ENCODE measurements around the gene ATP11A.
"Not testable (repeated sequence)": the region's sequence is repeated elsewhere in the genome, so short reads cannot be mapped to it uniquely, and the experiment has no call there.

ATP11A gene

DNA sequence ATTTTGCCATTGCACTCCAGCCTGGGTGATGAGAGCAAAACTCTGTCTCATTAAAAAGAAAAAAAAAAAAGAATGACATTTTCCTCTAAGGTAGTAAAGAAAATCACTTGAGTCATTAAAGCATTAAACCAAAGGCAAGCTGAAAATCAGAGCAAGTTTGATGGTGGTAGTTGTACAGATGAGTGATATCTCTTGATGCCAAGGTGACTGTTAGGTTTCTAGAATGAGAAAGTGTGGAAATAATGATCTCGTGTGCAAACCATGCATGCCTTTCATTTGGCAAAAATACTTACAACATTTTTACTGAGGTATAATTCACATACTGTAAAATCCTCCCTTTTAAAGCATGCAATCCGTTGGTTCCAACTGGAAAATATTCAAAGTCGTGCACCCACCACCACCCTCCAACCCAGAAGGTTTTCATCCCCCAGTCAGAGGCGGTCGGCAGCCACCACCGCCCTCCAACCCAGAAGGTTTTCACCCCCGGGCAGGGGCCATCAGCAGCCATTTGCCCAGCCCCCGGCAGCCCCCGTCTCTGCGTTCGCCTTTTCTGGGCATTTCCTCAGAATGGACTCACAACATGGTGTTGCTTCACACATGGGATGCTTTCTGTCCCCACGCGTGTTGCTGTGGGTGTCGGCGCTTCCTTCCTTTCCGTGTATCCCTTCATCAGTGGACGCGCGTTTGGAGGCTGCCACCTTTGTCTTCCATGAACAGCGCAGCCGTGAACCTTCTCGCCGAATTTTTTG is 90.2 kb downstream of the ATP11A start:
- DNase-seq, result no peak

DNA sequence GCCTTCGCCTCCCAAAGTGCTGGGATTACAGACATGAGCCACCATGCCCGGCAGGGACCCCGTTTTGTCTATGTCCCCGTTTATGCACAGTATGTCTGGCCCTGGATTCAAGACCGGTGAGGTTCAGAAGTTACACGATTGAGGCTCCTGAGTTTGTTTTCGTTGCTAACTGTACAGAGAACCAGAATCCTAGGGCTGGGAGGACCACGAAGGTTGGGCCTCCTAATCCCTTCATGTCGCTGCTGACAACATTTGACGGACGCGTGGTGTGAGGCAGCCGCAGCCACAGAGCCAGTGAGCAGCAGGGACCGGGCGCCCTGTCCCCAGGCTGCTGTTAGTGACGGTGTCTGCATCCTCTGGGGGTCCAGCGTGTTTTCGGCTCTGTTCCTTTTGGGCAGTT is 91.4 kb downstream of the ATP11A start:
- DNase-seq, result no peak

DNA sequence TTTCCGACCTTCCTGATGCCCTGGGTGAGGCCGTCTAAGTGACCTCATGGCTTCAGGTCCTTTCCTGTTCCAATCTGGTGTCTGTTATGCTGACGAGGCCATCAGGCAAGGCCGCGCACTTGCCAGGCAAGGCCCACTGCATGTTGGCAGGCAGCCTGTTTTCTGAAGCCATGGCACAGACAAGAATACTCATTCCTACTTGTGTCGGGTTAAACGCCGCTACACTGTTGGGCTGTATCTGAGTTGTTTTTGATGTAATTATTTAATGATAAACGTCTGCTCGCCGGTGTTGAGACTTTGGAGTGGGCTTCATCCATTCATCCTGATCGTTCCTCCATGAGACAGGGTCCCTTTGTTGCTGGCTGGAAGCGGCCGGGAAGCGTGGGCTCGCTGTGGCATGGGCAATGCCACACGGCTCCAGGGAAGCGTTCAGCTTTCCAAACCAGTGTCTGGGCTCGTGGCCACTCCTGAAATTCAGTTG is 92.1 kb downstream of the ATP11A start:
- no peak for DNase-seq

DNA sequence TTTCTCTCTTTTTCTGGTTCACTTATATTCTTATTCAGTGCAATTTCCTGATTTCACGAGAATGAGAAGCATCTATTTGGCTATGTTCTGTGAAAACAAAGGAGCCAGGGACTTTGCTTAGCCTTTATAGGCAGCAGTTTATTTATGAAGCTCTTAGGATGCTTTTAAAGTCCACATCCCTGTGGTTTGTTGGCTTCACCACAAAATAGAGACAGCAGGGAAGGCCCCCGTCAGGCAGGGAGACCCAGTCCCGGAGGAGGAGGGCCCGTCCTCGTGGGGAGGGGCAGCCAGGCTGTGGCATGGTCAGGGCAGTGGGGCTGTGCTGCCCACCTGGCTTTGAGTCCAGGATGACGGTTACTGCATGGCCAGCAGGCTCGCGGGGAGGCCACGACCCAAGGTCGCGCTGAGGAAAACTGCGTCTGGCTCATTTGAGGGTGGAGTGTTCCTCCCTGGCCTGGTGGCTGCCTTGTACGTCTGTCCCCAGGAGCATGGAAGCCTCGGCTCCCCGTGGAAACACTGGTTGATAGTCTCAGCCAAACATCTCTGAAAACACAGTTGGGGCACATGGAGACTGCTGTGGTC is 92.7 kb downstream of the ATP11A start:
- no peak for DNase-seq

DNA sequence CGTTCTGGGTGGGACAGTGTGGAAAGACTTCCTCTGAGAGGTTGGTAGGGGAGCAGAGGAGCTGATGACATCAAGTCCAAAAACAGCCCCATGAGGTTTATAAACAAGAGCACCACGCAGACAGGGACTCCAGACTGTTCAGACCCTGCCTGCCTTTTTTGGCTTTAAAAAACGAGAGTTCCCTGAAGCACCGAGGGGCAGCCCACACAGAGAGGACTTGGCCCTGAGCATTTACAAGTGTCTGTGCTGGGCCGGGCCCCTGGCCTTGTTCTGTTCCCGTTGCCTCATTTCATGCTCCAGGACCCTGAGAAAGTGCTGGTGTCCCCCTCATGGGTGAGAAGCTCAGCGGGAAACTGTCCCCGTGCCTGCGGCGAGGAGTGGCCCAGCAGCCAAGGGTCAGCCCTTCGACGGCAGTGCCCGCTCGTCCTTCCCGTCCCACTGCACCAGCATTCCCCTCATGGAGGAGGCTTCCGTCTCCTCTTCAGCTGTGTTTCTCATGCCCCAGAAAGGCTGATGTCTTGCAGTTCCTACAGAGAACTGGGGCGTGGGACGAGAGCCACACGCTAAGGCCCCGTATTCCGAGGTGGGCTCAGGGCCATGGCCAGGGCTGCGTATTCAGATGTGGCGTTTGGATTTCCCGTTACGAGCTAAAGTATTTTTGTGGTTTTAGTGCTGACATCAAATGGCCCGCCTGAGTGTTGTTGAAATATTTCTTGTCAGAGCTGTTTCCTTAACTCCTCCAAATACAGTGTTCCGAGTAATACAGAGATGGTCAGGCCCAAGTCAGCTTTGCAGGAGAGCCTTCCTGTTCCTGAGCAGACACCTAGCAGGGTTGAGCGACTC is 93.5 kb downstream of the ATP11A start:
- DNase-seq, result no peak

DNA sequence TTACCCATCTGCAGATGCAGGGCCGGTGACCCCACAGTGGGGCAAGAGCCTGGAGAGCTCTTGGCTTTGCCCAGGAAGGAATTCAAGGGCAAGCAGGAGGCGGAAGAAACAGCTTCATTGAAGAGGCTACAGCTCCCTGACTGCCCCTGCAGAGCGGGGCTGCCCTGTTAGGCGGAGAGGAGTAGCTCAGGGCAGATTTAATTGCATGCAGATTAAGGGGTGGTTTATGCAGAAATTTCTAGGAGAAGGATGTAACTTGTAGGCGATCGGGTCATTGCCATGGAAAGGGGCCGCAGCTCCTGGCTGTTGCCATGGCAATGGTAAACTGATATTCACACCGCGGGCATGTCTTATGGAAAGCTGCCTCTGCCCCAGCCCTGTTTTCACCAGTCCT is 94.1 kb downstream of the ATP11A start:
- no peak for DNase-seq

DNA sequence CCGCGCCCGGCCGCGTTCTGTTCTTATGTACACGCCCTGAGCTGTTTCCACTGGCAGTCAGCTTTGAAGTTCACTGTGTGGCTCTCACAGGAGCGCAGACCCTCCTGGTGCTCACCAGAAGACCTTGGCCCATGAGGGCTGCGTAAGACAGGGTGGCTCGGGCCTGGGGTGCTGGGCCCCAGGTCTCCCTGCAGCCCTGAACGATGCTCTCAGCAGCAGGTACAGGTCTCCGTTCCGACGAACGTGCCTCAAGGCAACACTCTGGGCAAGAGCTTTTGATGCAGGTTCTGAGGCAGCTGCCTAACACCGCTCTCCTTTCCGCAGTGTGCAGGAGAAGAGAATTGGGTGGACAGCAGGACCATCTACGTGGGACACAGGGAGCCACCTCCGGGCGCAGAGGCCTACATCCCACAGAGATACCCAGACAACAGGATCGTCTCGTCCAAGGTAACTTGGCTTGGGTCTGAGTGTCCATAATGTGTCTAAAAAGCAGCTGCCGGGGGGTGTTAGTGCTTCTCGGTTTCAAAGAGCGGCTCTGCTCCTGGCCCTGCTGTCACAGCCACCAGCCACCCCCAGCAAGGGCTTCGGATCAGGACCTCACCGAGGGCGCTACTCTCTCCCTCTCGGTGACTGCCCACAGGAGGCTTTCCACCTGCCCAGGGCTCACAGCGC is 95.1 kb downstream of the ATP11A start:
- DNase-seq, result no peak

DNA sequence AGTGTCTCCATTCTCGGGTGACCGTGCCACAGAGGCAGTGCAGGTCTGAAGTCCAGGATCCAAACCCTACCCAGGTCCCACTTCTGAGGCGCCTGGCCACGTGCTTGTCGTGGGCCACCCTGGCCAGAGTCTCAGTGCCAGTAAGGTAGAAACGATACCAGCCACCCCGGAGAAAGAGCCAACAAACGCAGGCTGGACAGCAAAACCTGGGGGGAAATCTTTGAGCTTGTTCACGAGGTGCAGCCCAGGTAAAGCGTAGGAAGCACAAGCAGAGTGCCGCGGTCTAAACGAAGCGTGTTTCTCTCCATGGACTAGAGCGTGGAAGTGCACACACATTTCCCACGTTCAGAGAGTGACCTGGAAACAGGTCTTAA is 95.6 kb downstream of the ATP11A start:
- DNase-seq, result no peak

DNA sequence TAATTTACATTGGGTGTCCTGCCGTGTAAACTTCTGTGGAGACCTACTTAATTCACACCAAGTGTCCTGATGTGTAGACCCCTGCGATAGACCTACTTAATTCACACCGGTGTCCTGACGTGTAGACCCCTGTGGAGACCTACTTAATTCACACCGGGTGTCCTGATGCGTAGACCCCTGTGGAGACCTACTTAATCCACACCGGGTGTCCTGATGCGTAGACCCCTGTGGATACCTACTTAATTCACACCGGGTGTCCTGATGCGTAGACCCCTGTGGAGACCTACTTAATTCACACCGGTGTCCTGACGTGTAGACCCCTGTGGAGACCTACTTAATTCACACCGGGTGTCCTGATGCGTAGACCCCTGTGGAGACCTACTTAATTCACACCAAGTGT is 97.0 kb downstream of the ATP11A start:
- not testable (repeated sequence) for DNase-seq

DNA sequence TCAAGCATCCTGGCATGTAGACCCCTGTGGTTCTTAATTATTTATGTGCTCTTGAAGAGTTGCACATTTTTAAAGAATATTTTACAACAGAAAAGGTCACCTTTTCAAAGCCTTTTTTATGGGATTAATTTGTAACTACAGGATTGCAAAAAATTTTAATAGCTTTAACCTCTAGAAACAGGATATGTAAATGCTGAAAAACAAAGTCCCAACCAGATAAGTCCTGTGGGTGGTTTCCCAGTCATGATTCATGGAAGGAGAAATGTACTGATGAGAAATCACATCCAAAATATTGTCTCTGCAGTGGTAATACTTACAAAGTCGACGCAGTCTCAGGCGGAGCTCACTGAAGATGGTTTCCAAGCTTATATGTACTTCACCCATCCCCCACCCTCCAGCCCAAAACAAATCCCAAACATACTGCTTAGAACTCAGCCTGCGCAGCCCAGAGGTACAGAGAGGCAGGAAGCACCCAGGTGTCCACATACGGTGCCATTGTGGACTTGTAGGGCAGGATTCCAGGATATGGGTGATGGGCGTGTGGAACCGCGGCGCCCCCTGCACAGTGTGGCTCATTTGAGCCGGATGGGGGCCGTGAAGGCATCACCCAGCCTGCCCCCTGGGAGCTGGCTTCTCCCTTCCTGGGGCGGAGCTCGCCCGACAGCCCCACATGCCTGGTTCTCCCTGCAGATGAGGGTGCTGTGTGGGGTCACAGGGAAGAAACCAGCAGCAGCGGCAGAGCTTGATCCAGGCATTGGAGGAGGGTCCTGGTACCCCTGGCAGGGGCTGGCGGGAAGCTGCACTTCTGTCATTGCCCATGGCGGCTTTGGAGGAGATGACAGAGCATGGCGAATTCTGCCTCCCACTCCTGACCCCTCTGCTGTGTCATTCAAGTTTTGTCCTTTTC is 101.2 kb downstream of the ATP11A start:
- DNase-seq, result no peak

DNA sequence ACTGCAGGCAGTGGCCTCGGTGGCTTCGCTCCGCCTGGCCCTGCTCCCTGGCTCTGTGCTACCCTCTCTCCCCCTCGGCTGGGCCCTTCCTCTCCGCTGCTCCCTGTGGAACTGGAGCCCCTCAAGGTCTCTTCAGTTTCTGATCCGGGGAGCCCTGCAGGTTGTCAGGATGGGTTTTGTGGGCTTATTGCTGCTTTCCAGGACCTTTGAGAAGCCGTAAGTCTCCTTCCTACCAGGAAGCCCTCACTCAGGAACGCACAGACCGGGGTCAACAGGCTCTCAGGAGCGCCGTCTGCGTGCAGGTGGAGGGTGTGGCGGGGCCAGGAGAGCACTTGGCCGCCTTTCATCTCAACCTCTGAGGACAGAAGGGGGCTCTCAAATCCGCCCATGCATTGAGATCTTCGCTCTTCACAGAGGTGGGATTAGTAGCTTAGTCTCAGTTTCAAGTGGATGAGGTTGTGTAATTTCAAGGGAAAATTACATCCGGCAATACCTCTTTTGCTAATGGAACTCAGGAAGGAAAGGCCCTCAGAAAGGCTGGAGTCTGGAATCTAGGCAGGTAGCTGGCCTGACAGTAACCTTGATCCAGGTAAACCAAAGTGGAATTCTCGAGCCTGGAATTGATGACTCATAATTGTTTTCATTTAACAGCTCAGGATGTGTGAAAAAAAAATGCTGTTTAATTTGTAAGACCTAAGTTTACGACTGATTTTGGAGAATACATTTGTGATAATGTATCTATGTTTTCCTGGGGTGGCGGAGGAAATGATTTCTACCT is 102.0 kb downstream of the ATP11A start:
- DNase-seq, result no peak

DNA sequence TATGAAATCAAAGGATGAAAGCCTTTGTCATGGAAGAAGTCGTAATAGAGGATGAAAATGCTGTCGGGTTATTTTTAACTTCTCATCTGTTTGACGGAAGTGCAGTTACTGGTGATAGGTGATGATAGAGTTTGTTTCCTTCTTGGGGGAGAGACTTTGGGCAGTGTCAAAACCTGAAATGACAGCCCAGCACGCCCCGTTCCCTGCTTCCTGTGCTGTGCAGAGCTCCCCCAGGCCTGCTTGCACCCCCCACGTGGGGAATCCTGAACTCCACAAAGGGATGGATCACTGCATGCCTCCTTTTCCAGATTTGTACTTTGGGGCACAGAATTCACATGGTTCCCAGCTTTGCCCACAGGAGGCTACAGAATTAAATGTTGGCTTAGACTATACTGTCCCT is 102.7 kb downstream of the ATP11A start:
- no peak for DNase-seq

DNA sequence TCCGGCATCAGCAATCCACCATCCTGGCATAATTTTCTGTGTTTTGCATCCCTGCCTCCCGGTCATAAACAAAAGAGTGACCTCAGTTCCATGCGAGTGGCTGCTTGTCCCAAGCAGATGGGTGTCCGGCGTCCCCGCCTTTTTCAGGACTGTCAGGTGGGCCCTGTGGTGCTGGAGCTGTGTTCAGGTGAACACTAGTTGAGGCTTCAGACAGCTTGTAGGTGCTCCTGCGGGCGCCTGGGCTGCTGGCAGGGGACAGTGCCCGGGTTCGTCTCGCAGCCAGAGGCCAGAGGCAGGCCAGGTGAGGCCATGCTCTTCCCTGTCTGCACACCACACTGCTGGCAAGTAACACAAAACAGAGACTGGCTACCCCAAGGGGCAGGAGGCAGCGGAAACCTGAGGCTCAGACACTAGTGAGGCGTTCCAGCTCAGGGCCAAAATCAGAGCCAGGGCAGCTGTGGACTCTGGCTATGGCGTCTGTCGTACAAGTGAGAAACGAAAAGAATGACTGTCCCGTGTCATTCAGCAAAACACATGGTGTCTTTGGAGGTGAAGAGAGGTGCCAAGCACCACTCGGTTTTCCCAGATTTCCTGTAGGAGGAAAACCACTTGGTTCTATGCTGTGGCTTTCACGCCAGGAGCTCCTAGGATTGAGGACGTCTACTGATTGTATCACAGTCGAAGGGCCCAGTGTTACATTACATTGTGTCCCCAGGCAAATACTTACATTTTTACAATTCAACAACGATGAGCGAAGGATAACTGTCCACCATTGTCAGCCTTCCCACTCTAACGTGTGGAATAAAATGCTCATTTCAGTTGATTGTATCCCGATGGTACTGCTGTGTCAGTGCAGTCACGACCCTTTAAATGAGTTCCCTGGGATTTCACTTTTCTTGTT is 104.0 kb downstream of the ATP11A start:
- DNase-seq, result no peak

DNA sequence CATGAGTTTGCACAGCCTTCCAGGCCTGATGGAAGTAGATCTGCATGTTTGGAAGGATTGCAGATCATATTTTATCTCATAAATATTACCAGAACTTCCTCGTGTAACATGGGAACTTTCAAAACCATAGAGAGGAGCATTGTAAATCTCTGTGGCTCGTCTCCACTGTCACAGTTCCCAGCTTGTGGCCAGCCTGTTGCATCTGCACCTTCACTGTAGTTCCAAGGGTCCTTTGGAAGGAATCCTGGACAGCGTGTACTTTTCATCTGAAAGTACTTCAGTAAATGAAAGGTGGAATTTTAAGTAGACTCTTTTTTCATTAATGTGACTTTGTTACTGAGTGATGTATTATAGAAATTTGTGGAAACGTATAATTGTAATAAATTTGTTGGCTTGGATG is 105.4 kb downstream of the ATP11A start:
- DNase-seq, result no peak

DNA sequence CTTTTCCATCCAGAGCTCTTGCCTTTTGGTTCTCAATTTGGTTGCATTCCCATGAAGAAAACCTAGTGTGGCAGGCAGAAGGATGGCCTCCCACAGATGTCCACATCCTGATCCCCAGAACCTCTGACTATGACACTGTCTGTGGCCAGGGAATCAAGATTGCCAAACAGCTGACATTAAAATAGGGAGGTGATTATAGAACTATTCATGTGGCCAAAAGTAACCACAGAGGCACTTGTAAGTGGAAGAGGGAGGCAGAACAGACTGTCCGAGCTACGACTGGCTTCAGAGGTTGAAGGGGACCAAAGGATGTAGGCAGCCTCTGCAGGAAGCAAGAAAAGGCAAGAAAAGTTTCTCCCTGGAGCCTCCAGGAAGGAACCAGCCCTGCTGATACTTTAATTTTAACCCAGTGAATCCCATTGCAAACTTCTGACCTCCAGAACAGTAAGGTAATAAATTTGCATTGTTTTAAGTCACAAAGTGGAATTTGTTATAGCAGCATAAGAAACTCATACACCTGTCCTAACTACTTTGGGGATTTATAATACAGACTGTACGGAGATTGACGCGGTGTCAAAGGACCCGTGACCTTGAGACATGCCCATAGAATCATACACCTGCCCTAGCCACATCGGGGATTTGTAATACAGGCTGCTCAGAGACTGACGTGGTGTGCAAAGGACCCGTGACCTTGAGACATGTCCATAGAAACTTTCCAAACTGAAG is 106.5 kb downstream of the ATP11A start:
- DNase-seq, result no peak

DNA sequence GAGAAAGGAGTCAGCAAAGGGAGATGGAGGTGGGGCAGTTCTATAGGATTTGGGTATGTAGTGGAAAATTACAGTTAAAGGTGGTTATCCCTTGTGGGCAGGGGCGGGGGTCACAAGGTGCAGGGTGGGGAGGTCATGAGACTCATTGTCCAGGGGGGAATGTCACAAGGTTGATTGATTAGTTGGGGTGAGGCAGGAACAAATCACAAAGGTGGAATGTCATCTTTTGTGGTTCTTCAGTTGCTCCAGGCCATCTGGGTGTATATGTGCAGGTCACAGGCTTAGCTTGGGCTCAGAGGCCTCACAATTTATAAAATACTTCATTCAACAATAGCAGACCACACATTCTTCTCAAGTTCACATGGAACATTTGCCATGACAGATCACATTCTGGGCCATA is 109.6 kb downstream of the ATP11A start:
- no peak for DNase-seq

DNA sequence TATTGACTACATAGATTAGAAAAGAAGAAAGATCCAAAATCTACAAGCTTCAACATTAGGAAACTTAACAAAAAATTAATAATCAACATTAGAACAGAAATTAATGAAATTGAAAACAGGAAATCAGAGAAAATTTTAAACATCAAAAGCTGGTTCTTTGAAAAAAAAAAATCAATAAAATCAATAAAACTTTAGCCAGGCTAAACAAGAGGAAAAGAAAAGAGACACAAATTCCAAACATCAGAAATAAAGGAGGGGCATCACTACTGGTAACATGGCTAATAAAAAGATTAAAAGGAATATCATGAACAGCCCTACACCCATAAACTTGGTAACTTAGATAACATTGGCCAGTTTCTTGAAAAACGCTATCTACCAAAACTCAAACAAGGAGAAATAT is 110.2 kb downstream of the ATP11A start:
- DNase-seq, result no peak

DNA sequence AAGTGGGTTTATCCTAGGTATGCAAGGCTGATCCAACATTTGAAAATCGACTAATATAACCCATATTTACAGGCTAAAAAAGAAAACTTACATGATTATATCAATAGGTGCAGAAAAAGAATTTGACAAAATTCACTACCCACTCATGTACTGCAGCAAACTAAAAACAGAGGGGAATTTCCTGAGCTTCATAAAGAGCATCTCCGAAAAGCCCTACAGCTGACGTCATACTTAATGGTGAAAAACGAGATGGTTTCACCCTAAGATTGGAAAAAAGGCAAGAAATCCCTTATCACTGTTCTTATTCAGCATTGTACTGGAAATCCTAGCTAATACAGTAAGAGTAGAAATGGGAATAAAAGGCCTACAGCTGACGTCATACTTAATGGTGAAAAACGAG is 111.0 kb downstream of the ATP11A start:
- not testable (repeated sequence) for DNase-seq

DNA sequence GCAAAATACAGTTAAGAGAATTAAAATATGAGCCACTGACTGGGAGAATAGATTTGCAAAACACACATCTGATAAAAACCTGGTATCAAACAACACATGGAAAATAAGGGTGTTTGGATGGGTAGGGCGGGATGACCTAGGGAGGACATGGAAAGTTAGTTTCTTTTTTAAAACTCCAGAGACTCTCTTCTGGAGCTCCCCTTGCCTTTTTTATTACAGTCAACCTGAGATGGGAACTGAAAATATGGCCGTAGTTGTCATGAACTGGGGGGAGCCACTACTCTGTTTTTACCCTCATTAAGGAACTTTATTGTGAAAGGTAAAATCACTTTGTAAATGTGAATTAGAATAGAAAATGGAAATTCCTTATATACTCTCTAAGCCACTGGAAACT is 113.0 kb downstream of the ATP11A start:
- no peak for DNase-seq

DNA sequence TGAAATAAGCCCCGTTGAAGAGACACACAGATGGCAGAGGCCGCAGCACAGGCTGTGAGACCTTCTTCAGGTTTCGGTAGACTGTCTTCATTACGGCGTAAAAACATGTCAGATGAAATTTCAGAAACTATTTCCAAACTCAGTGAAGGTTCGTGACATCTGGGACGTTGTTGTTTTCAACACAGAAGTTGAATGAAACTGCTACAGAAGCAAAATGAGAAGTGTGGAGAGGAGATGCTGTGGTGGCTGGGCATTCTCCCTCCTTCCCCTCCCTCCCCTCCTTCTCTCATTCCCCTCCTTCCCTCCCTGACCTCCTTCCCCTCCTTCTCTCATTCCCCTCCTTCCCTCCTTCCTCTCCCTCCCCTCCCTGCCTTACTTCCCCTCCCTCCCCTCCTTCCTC is 113.6 kb downstream of the ATP11A start:
- no peak for DNase-seq
